H1 (cell line): ENCODE data around the gene IL13. TPM values are rescaled to one million over a fixed set of nuclear protein-coding genes. Genes with fewer than 3 reads are reported as not detected.

ENCODE experiments used
- BCL11A ChIP-seq, 2 experiments: IDR thresholded peaks; one replicate each; pipeline ENCODE4 v1.6.1; 2011; ENCODE audit warnings: low read depth in 2 of 2, low read length in 2 of 2, mild to moderate bottlenecking in 2 of 2
- CHD7 ChIP-seq: fragments of 300-600 bp; sonication (generic); IDR thresholded peaks from 2 replicates; pipeline ENCODE4 v1.7.1; 2012; ENCODE audit warnings: low read length, moderate library complexity, mild to moderate bottlenecking, inconsistent platforms; ENCODE audit not compliant: insufficient replicate concordance
- CREB1 ChIP-seq: IDR thresholded peaks from 2 replicates; pipeline ENCODE4 v1.6.1; 2012; ENCODE audit warnings: inconsistent platforms
- EGR1 ChIP-seq: IDR thresholded peaks from 2 replicates; pipeline ENCODE4 v1.6.1; 2011; ENCODE audit warnings: low read depth, low read length, borderline replicate concordance
- EP300 ChIP-seq, 2 experiments: IDR thresholded peaks; 1 replicate in 1 of 2; 2 replicates in 1 of 2; pipeline ENCODE4 v1.6.1; 2011 to 2012; ENCODE audit warnings: low read depth in 2 of 2, low read length in 2 of 2, mild to moderate bottlenecking in 2 of 2, borderline replicate concordance in 1 of 2, inconsistent platforms in 1 of 2, moderate library complexity in 1 of 2
- JUN ChIP-seq: IDR thresholded peaks from 2 replicates; pipeline ENCODE4 v1.6.1; 2011; ENCODE audit warnings: low read depth, mild to moderate bottlenecking, improper control_type of control experiment, low read length
- JUND ChIP-seq: IDR thresholded peaks from 2 replicates; pipeline ENCODE4 v1.6.1; 2011; ENCODE audit warnings: mild to moderate bottlenecking, improper control_type of control experiment, low read length
- KDM4A ChIP-seq: IDR thresholded peaks from one replicate; pipeline ENCODE4 v1.7.1; 2012; ENCODE audit warnings: low read depth, mild to moderate bottlenecking, moderate library complexity, low read length, inconsistent platforms; ENCODE audit not compliant: severe bottlenecking
- SP4 ChIP-seq: IDR thresholded peaks from 2 replicates; pipeline ENCODE4 v1.6.1; 2012; ENCODE audit warnings: low read length, inconsistent platforms
- SUZ12 ChIP-seq: fragments of 200-600 bp; sonication (generic); IDR thresholded peaks from 2 replicates; pipeline ENCODE4 v1.6.1; 2012; ENCODE audit warnings: mild to moderate bottlenecking, inconsistent platforms, low read length, moderate library complexity, mixed read lengths
- TAF1 ChIP-seq: IDR thresholded peaks from 2 replicates; pipeline ENCODE4 v1.6.1; 2011; ENCODE audit warnings: mild to moderate bottlenecking, low read depth, low read length
- TEAD4 ChIP-seq: IDR thresholded peaks from 2 replicates; pipeline ENCODE4 v1.6.1; 2012; ENCODE audit warnings: low read depth, low read length, inconsistent platforms, mixed read lengths
- YY1 ChIP-seq: IDR thresholded peaks from 2 replicates; pipeline ENCODE4 v1.6.1; 2011; ENCODE audit warnings: low read depth, mild to moderate bottlenecking, low read length
- polyA plus RNA-seq, 7 experiments: library from polyadenylated mRNA; depleted of rRNA in 3 of 7; stranded (reverse) in 5 of 7; unstranded in 2 of 7; fragments of >200 nt in 5 of 7; fragments of 200-250 nt in 2 of 7; gene quantifications; 1 replicate in 5 of 7; 2 replicates in 1 of 7; 4 replicates in 1 of 7; pipeline versions ENCODE4 v1.2.1 to v1.2.3, GENCODE V29; 2011 to 2013; ENCODE audit warnings: missing spikeins in 2 of 7, mixed read lengths in 2 of 7
- total RNA-seq: library from RNA; stranded (reverse); fragmentation: NEBNext Ultra II Directional; extraction: Animal tissue kit (Norgen Biotek cat#: 25700); gene quantifications from 2 replicates; pipeline ENCODE4 v1.2.1, GENCODE V29; 2021

IL13 gene
- total and polyA plus RNA-seq, 2 of the 8 experiments (the other 6 are each of a cell fraction or from before 2014, with no cell fraction given): not detected

GRCh38 chr5:132644177-132644576, 13.8 kb upstream of the IL13 start (continued):
- TF ChIP-seq CHD7 (no peak), EP300 (IDR thresholded peaks at IDR 0.05; ENCODE audit: borderline replicate concordance in 1 of 2, low read depth in 2 of 2, low read length in 2 of 2) (no peak), TAF1 (no peak), YY1 (no peak), JUN (no peak), TEAD4 (no peak), SP4 (no peak), BCL11A (IDR thresholded peaks at IDR 0.05; ENCODE audit: low read depth in 2 of 2, low read length in 2 of 2) (no peak), SUZ12 (no peak), CREB1 (no peak), KDM4A (no peak), EGR1 (no peak), JUND (no peak)
